ENCODE results near the gene LGALS7B. TPM values are rescaled to one million over a fixed set of nuclear protein-coding genes. Genes with fewer than 3 reads are reported as not detected.
A peak's percentile ranks its signal among the peaks of the same experiment; 100 is the strongest.
"Not testable (repeated sequence)": the region's sequence is repeated elsewhere in the genome, so short reads cannot be mapped to it uniquely, and the experiment has no call there.

The LGALS7B gene
- total and polyA plus RNA-seq, 10 donors, result 1.1 to 167 (median 33.5) TPM; not detected in 3

DNA sequence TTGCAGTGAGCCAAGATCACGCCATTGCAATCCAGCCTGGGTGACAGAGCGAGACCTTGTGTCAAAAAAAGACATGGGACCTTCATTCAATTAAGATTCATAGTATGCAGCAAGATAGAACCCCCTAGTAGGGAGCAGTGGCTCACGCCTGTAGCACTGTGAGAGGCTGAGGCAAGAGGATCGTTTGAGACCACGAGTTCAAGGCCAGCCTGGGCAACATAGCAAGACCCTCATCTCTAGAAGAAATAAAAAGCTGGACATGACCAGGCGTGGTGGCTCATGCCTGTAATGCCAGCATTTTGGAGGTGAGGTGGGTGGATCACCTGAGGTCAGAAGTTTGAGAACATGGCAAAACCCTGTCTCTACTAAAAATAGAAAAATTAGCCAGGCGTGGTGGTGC lies 8.6 kb upstream of the LGALS7B start:
- no peak for TF ChIP-seq POLR2A (IDR thresholded peaks at IDR 0.05)
- TF ChIP-seq, protein P1, sequence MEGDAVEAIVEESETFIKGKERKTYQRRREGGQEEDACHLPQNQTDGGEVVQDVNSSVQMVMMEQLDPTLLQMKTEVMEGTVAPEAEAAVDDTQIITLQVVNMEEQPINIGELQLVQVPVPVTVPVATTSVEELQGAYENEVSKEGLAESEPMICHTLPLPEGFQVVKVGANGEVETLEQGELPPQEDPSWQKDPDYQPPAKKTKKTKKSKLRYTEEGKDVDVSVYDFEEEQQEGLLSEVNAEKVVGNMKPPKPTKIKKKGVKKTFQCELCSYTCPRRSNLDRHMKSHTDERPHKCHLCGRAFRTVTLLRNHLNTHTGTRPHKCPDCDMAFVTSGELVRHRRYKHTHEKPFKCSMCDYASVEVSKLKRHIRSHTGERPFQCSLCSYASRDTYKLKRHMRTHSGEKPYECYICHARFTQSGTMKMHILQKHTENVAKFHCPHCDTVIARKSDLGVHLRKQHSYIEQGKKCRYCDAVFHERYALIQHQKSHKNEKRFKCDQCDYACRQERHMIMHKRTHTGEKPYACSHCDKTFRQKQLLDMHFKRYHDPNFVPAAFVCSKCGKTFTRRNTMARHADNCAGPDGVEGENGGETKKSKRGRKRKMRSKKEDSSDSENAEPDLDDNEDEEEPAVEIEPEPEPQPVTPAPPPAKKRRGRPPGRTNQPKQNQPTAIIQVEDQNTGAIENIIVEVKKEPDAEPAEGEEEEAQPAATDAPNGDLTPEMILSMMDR (IDR thresholded peaks at IDR 0.05 in 8 of 11, conservative IDR thresholded peaks at IDR 0.05 in 3 of 11), result no peak
- no peak for TF ChIP-seq POLR2AphosphoS5 (IDR thresholded peaks at IDR 0.05)
- intact Hi-C loops (cut with DNase I; ENCODE audit: low total_unique reads), result no loop called here

GRCh38 chr19:38781058-38781457 lies 7.9 kb upstream of the LGALS7B start:
- no peak for TF ChIP-seq POLR2AphosphoS5 (IDR thresholded peaks at IDR 0.05)
- no peak for TF ChIP-seq POLR2A (IDR thresholded peaks at IDR 0.05)
- TF ChIP-seq, protein P1 (IDR thresholded peaks at IDR 0.05 in 8 of 11, conservative IDR thresholded peaks at IDR 0.05 in 3 of 11), result no peak
- Histone ChIP-seq H3K27ac (peak overlapping the region in 2 of 8 donors; percentile 76 to 79), H3K9me3 (no peaks in the 10 kb centered on the region), H3K36me3 (no peaks in the 10 kb centered on the region), H3K27me3 (replicated peaks in 1 of 7) (peaks cover 0 to 4% (median 0%) of the 10 kb centered on the region in 7 donors), H3K4me3 (no peak overlapping the region), H3K4me1 (peaks cover 0 to 14% (median 0%) of the 10 kb centered on the region in 6 donors)
- no peak for DNase-seq
- intact Hi-C loops (cut with DNase I; ENCODE audit: low total_unique reads), result no loop called here
- WGBS, 5 donors, result 71 to 82% (median 77%) methylated on average over 7 of the region's 7 CpGs

More for the DNA sequence above, 8.6 kb upstream of the LGALS7B start:
- Histone ChIP-seq H3K27ac (peak overlapping the region in 4 of 8 donors; percentile 76 to 80 (median 78)), H3K4me3 (no peak overlapping the region), H3K27me3 (replicated peaks in 1 of 7) (peaks cover 0 to 4% (median 0%) of the 10 kb centered on the region in 7 donors), H3K4me1 (peaks cover 0 to 14% (median 0%) of the 10 kb centered on the region in 6 donors), H3K36me3 (no peaks in the 10 kb centered on the region), H3K9me3 (no peaks in the 10 kb centered on the region)
- DNase-seq, result peak; percentile 27
- 81 to 93% (median 85%) methylated on average over 7 of the region's 7 CpGs for WGBS, 5 donors

GRCh38 chr19:38782212-38782611 lies 6.8 kb upstream of the LGALS7B start:
- H3K4me3 ChIP-seq; H3K36me3 ChIP-seq; intact Hi-C loops (cut with DNase I; ENCODE audit: low total_unique reads); H3K27me3 ChIP-seq (replicated peaks in 1 of 7); H3K27ac ChIP-seq; H3K9me3 ChIP-seq: not testable (repeated sequence)
- H3K4me1 ChIP-seq, result peaks cover 0 to 14% (median 0%) of the 10 kb centered on the region in 6 donors
- peak; percentile 19 for DNase-seq
- 89 to 94% (median 93%) methylated on average over 13 of the region's 13 CpGs for WGBS, 5 donors

GRCh38 chr19:38784224-38784623 lies 4.8 kb upstream of the LGALS7B start:
- WGBS, 5 donors, result 61 to 76% (median 74%) methylated on average over 3 of the region's 3 CpGs
- DNase-seq, result no peak

More at GRCh38 chr19:38784224-38784623, 4.8 kb upstream of the LGALS7B start:
- H3K27ac ChIP-seq, result no peak overlapping the region
- no peaks in the 10 kb centered on the region for H3K9me3 ChIP-seq
- intact Hi-C loops (cut with DNase I; ENCODE audit: low total_unique reads), result no loop called here
- H3K36me3 ChIP-seq, result no peaks in the 10 kb centered on the region
- no peak overlapping the region for H3K4me3 ChIP-seq
- H3K4me1 ChIP-seq, result peaks cover 0 to under 1% (median 0%) of the 10 kb centered on the region in 6 donors
- TF ChIP-seq, protein P1 (IDR thresholded peaks at IDR 0.05 in 8 of 11, conservative IDR thresholded peaks at IDR 0.05 in 3 of 11), result no peak
- TF ChIP-seq POLR2A (IDR thresholded peaks at IDR 0.05) (no peak), POLR2AphosphoS5 (IDR thresholded peaks at IDR 0.05) (no peak)
- peaks cover 0 to 4% (median 0%) of the 10 kb centered on the region in 7 donors for H3K27me3 ChIP-seq (replicated peaks in 1 of 7)

Measured in spleen (tissue), 11 donors.